Activated T-helper 1 cell treated with anti-CD3 and anti-CD28 coated beads, Interleukin-12 subunit alpha, Interleukin-12 subunit beta, Interleukin-2, Interleukin-4 antibody, amounts not matched to agents 30 ng/mL and 10 ng/mL and 1 ng/mL, durations not matched to agents 14 hours and 24 hours and 36 hours (primary cell): ENCODE data around the gene HIRIP3. TPM values are rescaled to one million over a fixed set of nuclear protein-coding genes. Genes with fewer than 3 reads are reported as not detected.
"Not testable (repeated sequence)": the region's sequence is repeated elsewhere in the genome, so short reads cannot be mapped to it uniquely, and the experiment has no call there.

ENCODE experiments used
- DNase-seq: peaks from one replicate; pipeline ENCODE4 v3.0.0; 2021; ENCODE audit warnings: low spot score
- H3K27ac Mint-ChIP-seq: one replicate; pipeline ENCODE4 v1.8.0; 2021; ENCODE audit warnings: mild to moderate bottlenecking, mixed read lengths
- H3K27me3 Mint-ChIP-seq: one replicate; pipeline ENCODE4 v1.8.0; 2022; ENCODE audit warnings: mild to moderate bottlenecking, moderate library complexity, mixed read lengths; ENCODE audit not compliant: insufficient read depth
- H3K36me3 Mint-ChIP-seq: one replicate; pipeline ENCODE4 v1.8.0; 2021; ENCODE audit warnings: low read depth, mixed read lengths
- H3K4me1 Mint-ChIP-seq: one replicate; pipeline ENCODE4 v1.8.0; 2021; ENCODE audit warnings: low read depth, mixed read lengths
- H3K4me3 Mint-ChIP-seq: one replicate; pipeline ENCODE4 v1.8.0; 2021; ENCODE audit warnings: mild to moderate bottlenecking, moderate library complexity, mixed read lengths
- H3K9me3 Mint-ChIP-seq: one replicate; pipeline ENCODE4 v1.8.0; 2021; ENCODE audit warnings: mixed read lengths
- intact Hi-C: fragments of 100-400 bp; cut with micrococcal nuclease; formaldehyde crosslinking; loops from one replicate; pipeline ENCODE4 v1.15.1; 2024
- total RNA-seq: library from RNA; stranded (reverse); gene quantifications from 2 replicates; pipeline ENCODE4 v1.2.3, GENCODE V29; 2022

The HIRIP3 gene
- total RNA-seq, 1 donor from 2014 or later: 50.1 TPM

GRCh38 chr16:29971304-29971703 is 24.1 kb downstream of the HIRIP3 start:
- no peak overlapping the region for H3K4me3 Mint-ChIP-seq
- H3K4me1 Mint-ChIP-seq: peaks cover 25% of the 10 kb centered on the region
- H3K27me3 Mint-ChIP-seq: no peaks in the 10 kb centered on the region
- DNase-seq: no peak
- H3K27ac Mint-ChIP-seq: no peak overlapping the region
- intact Hi-C loops: loop anchor here (10.0 kb wide), 1 partner anchor 683 kb away; the partner anchor contains the start of genes FBRS and PRR14
- H3K9me3 Mint-ChIP-seq: peaks cover 6% of the 10 kb centered on the region
- peaks cover 23% of the 10 kb centered on the region for H3K36me3 Mint-ChIP-seq

GRCh38 chr16:29968205-29968604 is 27.2 kb downstream of the HIRIP3 start:
- H3K9me3 Mint-ChIP-seq: peaks cover 3% of the 10 kb centered on the region

GRCh38 chr16:29963021-29963743 is 32.2 kb downstream of the HIRIP3 start:
- Mint-ChIP-seq H3K27ac (peak overlapping the region; percentile 16), H3K27me3 (no peaks in the 10 kb centered on the region), H3K9me3 (no peaks in the 10 kb centered on the region), H3K4me3 (peak overlapping the region; percentile 86), H3K36me3 (peaks cover 7% of the 10 kb centered on the region), H3K4me1 (peaks cover 24% of the 10 kb centered on the region)
- intact Hi-C loops: no loop called here
- no peak for DNase-seq

More at GRCh38 chr16:29968205-29968604, 27.2 kb downstream of the HIRIP3 start:
- intact Hi-C loops: no loop called here
- no peak overlapping the region for H3K4me3 Mint-ChIP-seq
- no peak for DNase-seq
- H3K4me1 Mint-ChIP-seq: peaks cover 9% of the 10 kb centered on the region
- no peaks in the 10 kb centered on the region for H3K27me3 Mint-ChIP-seq
- peaks cover 27% of the 10 kb centered on the region for H3K36me3 Mint-ChIP-seq
- no peak overlapping the region for H3K27ac Mint-ChIP-seq

- Mint-ChIP-seq H3K4me1 (peaks cover 24% of the 10 kb centered on the region), H3K27ac (peak overlapping the region; percentile 83), H3K4me3 (peak overlapping the region; percentile 86), H3K9me3 (no peaks in the 10 kb centered on the region), H3K27me3 (no peaks in the 10 kb centered on the region), H3K36me3 (peaks cover 7% of the 10 kb centered on the region)
- DNase-seq: no peak
- intact Hi-C loops: loop anchor here (1.0 kb wide), 3 partner anchors 11 to 99 kb away; partner anchors contain the start of genes ASPHD1, CDIPT and TAOK2
Measured at GRCh38 chr16:29962344-29962994, 32.9 kb downstream of the HIRIP3 start.

GRCh38 chr16:29961479-29962343 is 33.7 kb downstream of the HIRIP3 start, which contains the start of gene TMEM219:
TMEM219 (plus strand) TSS chr16:29962079; CDS start chr16:29963144, 1,065 bp downstream.
- no peaks in the 10 kb centered on the region for H3K9me3 Mint-ChIP-seq
- peaks cover 24% of the 10 kb centered on the region for H3K4me1 Mint-ChIP-seq
- peak within 1 kb of the TSS; percentile 83 for H3K27ac Mint-ChIP-seq
- H3K27me3 Mint-ChIP-seq: no peaks in the 10 kb centered on the region
- peaks cover 7% of the 10 kb centered on the region for H3K36me3 Mint-ChIP-seq
- DNase-seq: peak; percentile 95
- intact Hi-C loops: loop anchor here (1.0 to 2.0 kb wide), 6 partner anchors 12 to 98 kb away; partner anchors contain the start of genes ASPHD1, CDIPT, INO80E and KCTD13
- peak within 1 kb of the TSS; percentile 86 for H3K4me3 Mint-ChIP-seq

- peaks cover 24% of the 10 kb centered on the region for H3K4me1 Mint-ChIP-seq
- no peaks in the 10 kb centered on the region for H3K27me3 Mint-ChIP-seq
- H3K9me3 Mint-ChIP-seq: no peaks in the 10 kb centered on the region
- DNase-seq: no peak
- H3K27ac Mint-ChIP-seq: peak overlapping the region; percentile 77
- intact Hi-C loops: loop anchor here (1.0 to 2.0 kb wide), 3 partner anchors 35 to 60 kb away; partner anchors contain the start of genes INO80E and KCTD13
- peak overlapping the region; percentile 83 for H3K4me3 Mint-ChIP-seq
- peaks cover 7% of the 10 kb centered on the region for H3K36me3 Mint-ChIP-seq
Measured at GRCh38 chr16:29961127-29961478, 34.3 kb downstream of the HIRIP3 start.

GRCh38 chr16:29959821-29960220 is 35.6 kb downstream of the HIRIP3 start:
- H3K4me1 Mint-ChIP-seq: peaks cover 21% of the 10 kb centered on the region

GRCh38 chr16:29959293-29959692 is 36.1 kb downstream of the HIRIP3 start:
- Mint-ChIP-seq H3K27me3 (no peaks in the 10 kb centered on the region), H3K4me3 (no peak overlapping the region), H3K27ac (no peak overlapping the region), H3K4me1 (peaks cover 19% of the 10 kb centered on the region), H3K9me3 (no peaks in the 10 kb centered on the region), H3K36me3 (peaks cover 3% of the 10 kb centered on the region)
- intact Hi-C loops: no loop called here
- no peak for DNase-seq

More at GRCh38 chr16:29959821-29960220, 35.6 kb downstream of the HIRIP3 start:
- not testable (repeated sequence) for H3K9me3 Mint-ChIP-seq, H3K27me3 Mint-ChIP-seq, H3K27ac Mint-ChIP-seq, DNase-seq, H3K36me3 Mint-ChIP-seq, H3K4me3 Mint-ChIP-seq
- intact Hi-C loops: loop anchor here (2.0 kb wide), 1 partner anchor 61 kb away; no protein-coding TSS in a partner anchor

GRCh38 chr16:29958756-29959155 is 36.7 kb downstream of the HIRIP3 start:
- Mint-ChIP-seq H3K4me3 (no peak overlapping the region), H3K36me3 (peaks cover 3% of the 10 kb centered on the region), H3K27ac (no peak overlapping the region), H3K4me1 (peaks cover 19% of the 10 kb centered on the region), H3K9me3 (no peaks in the 10 kb centered on the region), H3K27me3 (no peaks in the 10 kb centered on the region)
- DNase-seq: no peak
- intact Hi-C loops: no loop called here

GRCh38 chr16:29951625-29952365 is 43.6 kb downstream of the HIRIP3 start:
- Mint-ChIP-seq H3K9me3 (peaks cover 3% of the 10 kb centered on the region), H3K36me3 (no peaks in the 10 kb centered on the region), H3K4me3 (no peak overlapping the region), H3K27me3 (peaks cover 9% of the 10 kb centered on the region), H3K4me1 (no peaks in the 10 kb centered on the region), H3K27ac (no peak overlapping the region)
- intact Hi-C loops: no loop called here
- DNase-seq: no peak

- intact Hi-C loops: no loop called here
- no peaks in the 10 kb centered on the region for H3K4me1 Mint-ChIP-seq
- peaks cover 12% of the 10 kb centered on the region for H3K27me3 Mint-ChIP-seq
- no peak for DNase-seq
- H3K36me3 Mint-ChIP-seq: no peaks in the 10 kb centered on the region
- H3K27ac Mint-ChIP-seq: no peak overlapping the region
- no peak overlapping the region for H3K4me3 Mint-ChIP-seq
- H3K9me3 Mint-ChIP-seq: peaks cover 3% of the 10 kb centered on the region
Measured at GRCh38 chr16:29950806-29951461, 44.5 kb downstream of the HIRIP3 start.
